ENCODE results near the gene ASTL.

GRCh38 chr2:96176661-96177060, 38.4 kb upstream of the ASTL start:
- no peak for TF ChIP-seq POU5F1 (IDR thresholded peaks at IDR 0.05; ENCODE audit: borderline replicate concordance, low read depth, low read length, partially characterized antibody)
- no peak for TF ChIP-seq OTX1 (CRISPR knock-in tag; IDR thresholded peaks at IDR 0.05)
- no peak for TF ChIP-seq CTCF (IDR thresholded peaks at IDR 0.05 in 2 of 3, conservative IDR thresholded peaks at IDR 0.05 in 1 of 3; ENCODE audit: insufficient read depth in 2 of 3, low read depth in 1 of 3, low read length in 3 of 3)
- no peak for TF ChIP-seq FIP1L1 (IDR thresholded peaks at IDR 0.05; ENCODE audit: low read depth, low read length, poor library complexity, severe bottlenecking)
- TF ChIP-seq BRF1 (IDR thresholded peaks at IDR 0.05; ENCODE audit: borderline replicate concordance, extremely low read depth, insufficient read length), result no peak
- no peak for TF ChIP-seq SMC3 (conservative IDR thresholded peaks at IDR 0.05; ENCODE audit: insufficient read depth, low read depth, low read length)
- TF ChIP-seq HDGF (IDR thresholded peaks at IDR 0.05), result no peak
- no peak for TF ChIP-seq MTA1 (IDR thresholded peaks at IDR 0.05; ENCODE audit: borderline replicate concordance)
- no peak for TF ChIP-seq MITF (IDR thresholded peaks at IDR 0.05)
- TF ChIP-seq MAZ (CRISPR knock-in tag; conservative IDR thresholded peaks at IDR 0.05 in 1 of 2, IDR thresholded peaks at IDR 0.05 in 1 of 2), result no peak
